H1 (cell line): ENCODE results near the gene FAM241B. TPM values are rescaled to one million over a fixed set of nuclear protein-coding genes. Genes with fewer than 3 reads are reported as not detected.

Experiments
- CTCF ChIA-PET: fragments of 300-600 bp; sonication (Branson Sonifier 250); formaldehyde crosslinking; loops from one replicate; lab custom pipeline; 2021; ENCODE audit not compliant: partially characterized antibody; lab: Charles Lee
- POLR2A ChIA-PET: fragments of 300-600 bp; sonication (Branson Sonifier 250); formaldehyde crosslinking; loops from one replicate; lab custom pipeline; 2021; ENCODE audit warnings: inconsistent platforms; ENCODE audit not compliant: partially characterized antibody; lab: Charles Lee
- DNase-seq, 2 experiments: peaks; one replicate each; pipeline versions ENCODE4 v3.0.0 to v3.0.0-alpha.2; 2010 to 2022; ENCODE audit warnings: low spot score in 2 of 2, low read depth in 1 of 2, mixed read lengths in 1 of 2
- FAIRE-seq: peaks from 2 replicates; lab custom pipeline; 2011; peaks lifted over from hg19 to GRCh38; lab: Jason Lieb, UNC
- H2AFZ ChIP-seq: 2 replicates; pipeline ENCODE4 v1.8.1; 2012; ENCODE audit warnings: low read length, inconsistent platforms
- H2AK5ac ChIP-seq: 2 replicates; pipeline ENCODE4 v1.6.1; 2013; ENCODE audit warnings: low read depth, low read length
- H2BK120ac ChIP-seq: replicated peaks from 2 replicates; pipeline ENCODE3; 2013; ENCODE audit warnings: low read depth, low read length, inconsistent platforms
- H2BK12ac ChIP-seq: 2 replicates; pipeline ENCODE4 v1.6.1; 2013; ENCODE audit warnings: low read depth, low read length
- H2BK15ac ChIP-seq: 2 replicates; pipeline ENCODE4 v1.6.1; 2013; ENCODE audit warnings: low read length
- H2BK20ac ChIP-seq: 2 replicates; pipeline ENCODE4 v1.6.1; 2013; ENCODE audit warnings: low read length
- H2BK5ac ChIP-seq: 2 replicates; pipeline ENCODE4 v1.6.1; 2013; ENCODE audit warnings: low read depth, low read length
- H3K14ac ChIP-seq: 2 replicates; pipeline ENCODE4 v1.6.1; 2013; ENCODE audit warnings: inconsistent platforms; ENCODE audit not compliant: insufficient read length
- H3K18ac ChIP-seq: 2 replicates; pipeline ENCODE4 v1.6.1; 2013; ENCODE audit warnings: low read length; ENCODE audit errors: extremely low read depth
- H3K23ac ChIP-seq: 2 replicates; pipeline ENCODE4 v1.6.1; 2013; ENCODE audit warnings: inconsistent platforms; ENCODE audit not compliant: insufficient read length
- H3K23me2 ChIP-seq: 2 replicates; pipeline ENCODE4 v1.6.1; 2013; ENCODE audit warnings: low read depth, low read length
- H3K27ac ChIP-seq: 2 replicates; pipeline ENCODE4 v1.6.1; 2011; ENCODE audit warnings: low read depth, low read length, inconsistent platforms
- H3K27me3 ChIP-seq, 4 experiments: replicated peaks in 1 of 4; 1 replicate in 1 of 4; 2 replicates in 3 of 4; pipeline versions ENCODE4 v1.6.1 to v1.8.1; 2011 to 2013; ENCODE audit warnings: low read length in 3 of 4, mild to moderate bottlenecking in 3 of 4, inconsistent platforms in 2 of 4, mixed read lengths in 2 of 4, moderate library complexity in 1 of 4; ENCODE audit not compliant: control insufficient read depth in 3 of 4, insufficient read depth in 3 of 4; ENCODE audit errors: extremely low read depth in 1 of 4
- H3K36me3 ChIP-seq, 4 experiments: 2 replicates each; pipeline versions ENCODE4 v1.6.1 to v1.8.1; 2011 to 2013; ENCODE audit warnings: mild to moderate bottlenecking in 4 of 4, low read length in 3 of 4, moderate library complexity in 2 of 4, control low read depth in 1 of 4, inconsistent platforms in 1 of 4; ENCODE audit not compliant: insufficient read depth in 4 of 4, control insufficient read depth in 2 of 4
- H3K4ac ChIP-seq: replicated peaks from 2 replicates; pipeline ENCODE3; 2013; ENCODE audit warnings: low read length, low read depth, mixed read lengths, inconsistent platforms; ENCODE audit not compliant: insufficient read length
- H3K4me1 ChIP-seq, 4 experiments: replicated peaks in 1 of 4; 1 replicate in 1 of 4; 2 replicates in 3 of 4; pipeline versions ENCODE4 v1.6.1 to v1.8.1; 2011 to 2013; ENCODE audit warnings: low read length in 3 of 4, inconsistent platforms in 2 of 4, mixed read lengths in 1 of 4; ENCODE audit not compliant: insufficient read depth in 4 of 4, control insufficient read depth in 3 of 4
- H3K4me2 ChIP-seq, 2 experiments: 2 replicates each; pipeline versions ENCODE4 v1.6.1 to v1.8.1; 2011 to 2013; ENCODE audit warnings: low read depth in 2 of 2, low read length in 2 of 2, control low read depth in 1 of 2, inconsistent platforms in 1 of 2, mild to moderate bottlenecking in 1 of 2; ENCODE audit not compliant: insufficient read depth in 1 of 2
- H3K4me3 ChIP-seq, 4 experiments: fragments of 200-600, 300-600 bp in 1 of 4; sonication (generic), shearing (Covaris generic), sonication (Bioruptor Twin) in 1 of 4; 2 replicates each; pipeline versions ENCODE4 v1.5.1 to v1.8.1; 2011 to 2016; ENCODE audit warnings: low read length in 4 of 4, low read depth in 3 of 4, control low read depth in 2 of 4, inconsistent platforms in 2 of 4, mild to moderate bottlenecking in 2 of 4, mixed read lengths in 1 of 4, moderate library complexity in 1 of 4; ENCODE audit not compliant: insufficient read depth in 2 of 4; ENCODE audit errors: extremely low read depth in 1 of 4
- H3K56ac ChIP-seq: replicated peaks from 2 replicates; pipeline ENCODE3; 2013; ENCODE audit warnings: low read depth, mild to moderate bottlenecking, mixed read lengths, low read length, inconsistent platforms; ENCODE audit not compliant: insufficient read length
- H3K79me1 ChIP-seq: 2 replicates; pipeline ENCODE4 v1.6.1; 2013; ENCODE audit warnings: low read depth, low read length, control low read depth
- H3K79me2 ChIP-seq, 2 experiments: 2 replicates each; pipeline versions ENCODE4 v1.6.1 to v1.8.1; 2012 to 2013; ENCODE audit warnings: low read length in 2 of 2, mild to moderate bottlenecking in 2 of 2, inconsistent platforms in 1 of 2; ENCODE audit not compliant: insufficient read depth in 2 of 2, control insufficient read depth in 1 of 2
- H3K9ac ChIP-seq, 4 experiments: replicated peaks in 1 of 4; 1 replicate in 1 of 4; 2 replicates in 3 of 4; pipeline versions ENCODE4 v1.6.1 to v1.8.1; 2011 to 2013; ENCODE audit warnings: low read depth in 3 of 4, low read length in 3 of 4, control low read depth in 2 of 4, mild to moderate bottlenecking in 2 of 4, moderate library complexity in 2 of 4, inconsistent platforms in 1 of 4; ENCODE audit errors: extremely low read depth in 1 of 4
- H3K9me3 ChIP-seq, 2 experiments: 2 replicates each; pipeline versions ENCODE4 v1.6.1 to v1.8.1; 2012 to 2013; ENCODE audit warnings: mild to moderate bottlenecking in 2 of 2, moderate library complexity in 2 of 2, control low read depth in 1 of 2, inconsistent platforms in 1 of 2, low read depth in 1 of 2, low read length in 1 of 2, mixed read lengths in 1 of 2; ENCODE audit not compliant: insufficient read depth in 2 of 2
- H4K20me1 ChIP-seq, 2 experiments: replicated peaks in 1 of 2; 2 replicates each; pipeline versions ENCODE3 to v1.8.1; 2011 to 2013; ENCODE audit warnings: inconsistent platforms in 2 of 2, low read length in 2 of 2, mild to moderate bottlenecking in 1 of 2; ENCODE audit not compliant: insufficient read depth in 2 of 2, control insufficient read depth in 1 of 2
- H4K5ac ChIP-seq: 2 replicates; pipeline ENCODE4 v1.6.1; 2013; ENCODE audit warnings: low read length, low read depth, mixed read lengths, inconsistent platforms; ENCODE audit not compliant: insufficient read length
- H4K8ac ChIP-seq: 2 replicates; pipeline ENCODE4 v1.8.0; 2013; ENCODE audit warnings: mild to moderate bottlenecking, moderate library complexity, low read length, inconsistent platforms; ENCODE audit not compliant: insufficient read depth; ENCODE audit errors: extremely low read depth
- H4K91ac ChIP-seq: replicated peaks from 2 replicates; pipeline ENCODE3; 2013; ENCODE audit warnings: low read length, mixed read lengths, inconsistent platforms; ENCODE audit not compliant: insufficient read length
- CBX8 ChIP-seq: fragments of 300-800, 300-1000 bp; sonication (generic); IDR thresholded peaks from 2 replicates; pipeline ENCODE4 v1.7.1; 2016; ENCODE audit warnings: low read depth, low read length, borderline replicate concordance
- GABPA ChIP-seq: IDR thresholded peaks from 2 replicates; pipeline ENCODE4 v1.6.1; 2011; ENCODE audit warnings: mild to moderate bottlenecking, low read length, moderate library complexity, borderline replicate concordance; ENCODE audit not compliant: insufficient read depth
- NRF1 ChIP-seq: IDR thresholded peaks from 2 replicates; pipeline ENCODE4 v1.6.1; 2011; ENCODE audit warnings: mild to moderate bottlenecking, low read depth, low read length, improper control_type of control experiment
- POLR2AphosphoS5 ChIP-seq: IDR thresholded peaks from 2 replicates; pipeline ENCODE4 v1.6.1; 2011; ENCODE audit warnings: low read depth, low read length
- RXRA ChIP-seq: IDR thresholded peaks from 2 replicates; pipeline ENCODE4 v1.6.1; 2011; ENCODE audit warnings: low read depth, mild to moderate bottlenecking, low read length, moderate library complexity; ENCODE audit not compliant: insufficient read depth
- WGBS, 2 experiments: shearing (Covaris generic) in 1 of 2; methylation state at CpG; one replicate each; pipeline versions ENCODE4 v1.1.6 to v1.1.7; 2013 to 2015; ENCODE audit warnings: low lambda C conversion rate in 2 of 2, mixed read lengths in 2 of 2, inconsistent platforms in 1 of 2, low coverage in 1 of 2, missing lambda C conversion rate in 1 of 2; ENCODE audit not compliant: insufficient replicate concordance in 2 of 2, insufficient coverage in 1 of 2, insufficient read length in 1 of 2; ENCODE audit errors: extremely low coverage in 1 of 2, missing lambda C conversion rate in 1 of 2; 5-methylcytosine and 5-hydroxymethylcytosine counted together
- polyA plus RNA-seq, 7 experiments: library from polyadenylated mRNA; depleted of rRNA in 3 of 7; stranded (reverse) in 5 of 7; unstranded in 2 of 7; fragments of >200 nt in 5 of 7; fragments of 200-250 nt in 2 of 7; gene quantifications; 1 replicate in 5 of 7; 2 replicates in 1 of 7; 4 replicates in 1 of 7; pipeline versions ENCODE4 v1.2.1 to v1.2.3, GENCODE V29; 2011 to 2013; ENCODE audit warnings: missing spikeins in 2 of 7, mixed read lengths in 2 of 7
- total RNA-seq: library from RNA; stranded (reverse); fragmentation: NEBNext Ultra II Directional; extraction: Animal tissue kit (Norgen Biotek cat#: 25700); gene quantifications from 2 replicates; pipeline ENCODE4 v1.2.1, GENCODE V29; 2021

The FAM241B gene
- total and polyA plus RNA-seq, 2 of the 8 experiments (the other 6 are each of a cell fraction or from before 2014, with no cell fraction given): 19.3 to 30.1 TPM

DNA sequence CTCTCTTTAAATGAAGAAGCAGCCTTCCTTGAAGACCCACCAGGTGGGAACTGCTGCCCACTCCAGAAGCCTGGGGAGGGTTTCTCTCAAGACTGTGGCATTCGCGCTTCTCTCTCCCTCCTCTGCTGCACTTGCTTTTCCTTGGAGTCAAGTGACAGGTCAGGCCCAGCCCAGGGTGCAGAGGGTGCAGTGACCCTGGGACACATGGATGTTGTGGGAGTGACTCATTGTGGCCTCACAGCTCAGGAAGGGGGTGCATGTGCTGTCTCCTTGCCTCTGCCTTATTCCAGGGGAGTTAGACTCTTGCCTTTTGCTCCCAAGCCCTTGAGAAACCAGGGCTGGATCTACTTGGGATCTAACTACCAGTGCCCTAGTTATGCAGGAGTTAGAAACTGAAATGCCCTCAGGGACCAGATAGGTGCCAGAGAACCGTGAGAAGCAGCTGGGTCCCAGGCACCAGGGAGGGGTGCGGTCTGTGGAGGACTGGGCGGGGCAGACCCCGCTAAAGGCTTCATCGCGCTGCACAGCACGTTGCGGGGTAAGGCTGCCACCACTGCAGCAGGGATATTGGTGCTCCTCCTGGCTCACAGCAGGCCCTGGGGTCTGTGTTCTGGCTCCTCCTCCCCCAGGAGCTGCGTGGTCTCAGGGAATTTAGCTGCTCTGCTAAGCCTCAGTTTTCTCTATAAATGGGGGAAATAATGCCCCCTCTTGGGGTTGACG lies 11.4 kb downstream of the FAM241B start:
- peaks cover 3 to 12% (median 7%) of the 10 kb centered on the region in 4 experiments for H3K4me1 ChIP-seq
- no peak overlapping the region for H4K8ac ChIP-seq
- no peak overlapping the region for H3K27ac ChIP-seq
- DNase-seq (no peak), FAIRE-seq (no peak)
- H2AK5ac ChIP-seq: no peak overlapping the region
- POLR2A ChIA-PET: interaction anchor here (0.8 to 1.3 kb wide), 3 partner anchors 12 to 132 kb away, joined by 3 to 6 read pairs (median 4); no protein-coding TSS in a partner anchor
- peaks cover 2 to 3% of the 10 kb centered on the region in 2 experiments for H4K20me1 ChIP-seq
- no peak overlapping the region for H4K91ac ChIP-seq
- H3K27me3 ChIP-seq: no peaks in the 10 kb centered on the region; a peak in 2 of 7 replicates
- no peaks in the 10 kb centered on the region for H3K9me3 ChIP-seq
- H2BK120ac ChIP-seq: no peak overlapping the region
- H3K79me2 ChIP-seq: no peaks in the 10 kb centered on the region
- CTCF ChIA-PET: interaction anchor here (0.9 to 41.0 kb wide), 17 partner anchors 10 to 319 kb away, joined by 3 to 1374 read pairs (median 4); partner anchors contain the start of genes FAM241B, NEUROG3 and TSPAN15
- H3K36me3 ChIP-seq: no peaks in the 10 kb centered on the region
- H3K14ac ChIP-seq: no peak overlapping the region
- no peak overlapping the region for H2BK15ac ChIP-seq
- no peak overlapping the region for H3K56ac ChIP-seq
- no peak overlapping the region for H2BK5ac ChIP-seq
- 80% methylated on average over 12 of the region's 12 CpGs; no CpG with 5 or more reads in 1 of the 2 experiments for WGBS, 2 experiments
- TF ChIP-seq RXRA (no peak), GABPA (no peak), NRF1 (no peak), CBX8 (no peak), POLR2AphosphoS5 (no peak)
- H3K4ac ChIP-seq: no peak overlapping the region
- no peak overlapping the region for H3K23ac ChIP-seq
- H3K23me2 ChIP-seq: no peaks in the 10 kb centered on the region
- no peak overlapping the region for H3K4me2 ChIP-seq
- no peak overlapping the region for H2AFZ ChIP-seq
- H4K5ac ChIP-seq: no peak overlapping the region
- no peaks in the 10 kb centered on the region for H3K79me1 ChIP-seq
- H3K4me3 ChIP-seq: no peak overlapping the region
- no peak overlapping the region for H2BK20ac ChIP-seq
- H3K9ac ChIP-seq: no peak overlapping the region
- no peak overlapping the region; the same call in 1 of the 2 replicates for H2BK12ac ChIP-seq
- H3K18ac ChIP-seq: no peak overlapping the region
